GM12891 (cell line): ENCODE data around the gene IL4.

Source experiments
- POLR2A ChIP-seq: IDR thresholded peaks from 2 replicates; pipeline ENCODE4 v1.6.1; 2011; ENCODE audit warnings: low read depth, low read length, control low read depth
- POLR2AphosphoS5 ChIP-seq: IDR thresholded peaks from 2 replicates; pipeline ENCODE4 v1.6.1; 2011; ENCODE audit warnings: low read depth, low read length, control low read depth
- POU2F2 ChIP-seq: IDR thresholded peaks from 2 replicates; pipeline ENCODE4 v1.6.1; 2011; ENCODE audit warnings: low read depth, mild to moderate bottlenecking, control low read depth, low read length, moderate library complexity
- SPI1 ChIP-seq: IDR thresholded peaks from 2 replicates; pipeline ENCODE4 v1.6.1; 2011; ENCODE audit warnings: low read depth, low read length, control low read depth
- TAF1 ChIP-seq: IDR thresholded peaks from 2 replicates; pipeline ENCODE4 v1.6.1; 2011; ENCODE audit warnings: low read depth, low read length, control low read depth

DNA sequence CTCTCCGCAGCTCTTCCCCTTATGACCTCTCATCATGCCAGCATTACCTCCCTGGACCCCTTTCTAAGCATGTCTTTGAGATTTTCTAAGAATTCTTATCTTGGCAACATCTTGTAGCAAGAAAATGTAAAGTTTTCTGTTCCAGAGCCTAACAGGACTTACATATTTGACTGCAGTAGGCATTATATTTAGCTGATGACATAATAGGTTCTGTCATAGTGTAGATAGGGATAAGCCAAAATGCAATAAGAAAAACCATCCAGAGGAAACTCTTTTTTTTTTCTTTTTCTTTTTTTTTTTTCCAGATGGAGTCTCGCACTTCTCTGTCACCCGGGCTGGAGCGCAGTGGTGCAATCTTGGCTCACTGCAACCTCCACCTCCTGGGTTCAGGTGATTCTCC lies 36.5 kb upstream of the IL4 start:
- no peak for TF ChIP-seq POLR2A
- TF ChIP-seq TAF1, result no peak
- no peak for TF ChIP-seq POLR2AphosphoS5
- no peak for TF ChIP-seq SPI1
- no peak for TF ChIP-seq POU2F2
